GM21529 (cell line): ENCODE data around the gene CUL9.

Source experiments
- ATAC-seq: cut with Tn5 transposase; IDR thresholded peaks from one replicate; pipeline ENCODE4 v1.9.1; 2021; ENCODE audit not compliant: unreplicated experiment

CUL9 gene

GRCh38 chr6:43254138-43254817, 72.3 kb downstream of the CUL9 start:
- no peak for ATAC-seq

- no peak for ATAC-seq
These were observed 72.8 kb downstream of the CUL9 start for GRCh38 chr6:43254846-43255245.

GRCh38 chr6:43255408-43256054, 73.5 kb downstream of the CUL9 start:
- no peak for ATAC-seq

- no peak for ATAC-seq
These were observed 74.8 kb downstream of the CUL9 start for GRCh38 chr6:43256670-43257366.

GRCh38 chr6:43257367-43258145, 75.6 kb downstream of the CUL9 start:
- ATAC-seq = no peak

GRCh38 chr6:43258180-43258579, 76.2 kb downstream of the CUL9 start:
- no peak for ATAC-seq

GRCh38 chr6:43258807-43259686, 77.1 kb downstream of the CUL9 start:
- no peak for ATAC-seq

GRCh38 chr6:43260791-43261190, 78.8 kb downstream of the CUL9 start:
- ATAC-seq = no peak

GRCh38 chr6:43261198-43261597, 79.2 kb downstream of the CUL9 start:
- ATAC-seq = no peak

- ATAC-seq = no peak
These were observed 80.2 kb downstream of the CUL9 start for GRCh38 chr6:43262000-43262779.

GRCh38 chr6:43262780-43263313, 80.9 kb downstream of the CUL9 start:
- ATAC-seq = no peak

- ATAC-seq = peak; percentile 83
These were observed 81.5 kb downstream of the CUL9 start for GRCh38 chr6:43263314-43264178.

GRCh38 chr6:43264599-43265145, 82.7 kb downstream of the CUL9 start:
- no peak for ATAC-seq

GRCh38 chr6:43265564-43265963, 83.6 kb downstream of the CUL9 start:
- ATAC-seq = no peak

GRCh38 chr6:43267619-43268354, 85.8 kb downstream of the CUL9 start:
- no peak for ATAC-seq

- no peak for ATAC-seq
These were observed 86.3 kb downstream of the CUL9 start for GRCh38 chr6:43268355-43268700.

- ATAC-seq = no peak
These were observed 86.8 kb downstream of the CUL9 start for GRCh38 chr6:43268782-43269272.
